Medulla oblongata (tissue), 1 donor: ENCODE results near the gene NUDT9.
"Not testable (repeated sequence)": the region's sequence is repeated elsewhere in the genome, so short reads cannot be mapped to it uniquely, and the experiment has no call there.

Source experiments
- DNase-seq: peaks from one replicate; pipeline ENCODE4 v3.0.0-alpha.2; 2015; ENCODE audit errors: extremely low spot score

NUDT9 gene

GRCh38 chr4:87422104-87423052, at the start of gene NUDT9:
Gene NUDT9 (plus strand): TSS chr4:87422573. CDS start chr4:87422906, 333 bp downstream.
- peak; percentile 98 for DNase-seq

DNA sequence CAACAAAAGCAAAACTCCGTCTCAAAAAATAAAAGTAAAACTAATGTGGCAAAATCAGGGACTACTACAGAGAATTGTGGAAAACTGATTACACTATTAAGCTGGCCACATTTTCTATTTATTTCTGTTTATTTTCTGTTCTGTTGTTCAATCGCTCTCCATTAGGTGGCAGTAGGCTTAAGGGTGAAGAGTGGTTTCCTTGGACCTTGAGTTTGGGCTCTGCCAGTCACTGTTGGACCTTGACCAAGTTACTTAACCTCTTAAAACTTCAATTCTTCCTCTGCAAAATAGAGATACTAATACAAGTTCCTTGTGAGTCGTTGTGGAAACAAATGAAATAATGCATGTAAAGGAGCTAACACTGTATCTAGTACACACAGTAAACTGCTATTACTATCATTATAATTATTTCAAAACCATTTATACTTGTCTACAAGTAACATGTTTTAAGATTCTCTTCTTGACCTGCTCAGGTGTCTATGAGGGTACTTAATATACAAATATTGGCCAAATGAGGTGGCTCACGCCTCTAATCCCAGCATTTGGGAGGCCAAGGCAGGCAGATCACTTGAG, 46.6 kb upstream of the NUDT9 start:
- DNase-seq: peak; percentile 86

DNA sequence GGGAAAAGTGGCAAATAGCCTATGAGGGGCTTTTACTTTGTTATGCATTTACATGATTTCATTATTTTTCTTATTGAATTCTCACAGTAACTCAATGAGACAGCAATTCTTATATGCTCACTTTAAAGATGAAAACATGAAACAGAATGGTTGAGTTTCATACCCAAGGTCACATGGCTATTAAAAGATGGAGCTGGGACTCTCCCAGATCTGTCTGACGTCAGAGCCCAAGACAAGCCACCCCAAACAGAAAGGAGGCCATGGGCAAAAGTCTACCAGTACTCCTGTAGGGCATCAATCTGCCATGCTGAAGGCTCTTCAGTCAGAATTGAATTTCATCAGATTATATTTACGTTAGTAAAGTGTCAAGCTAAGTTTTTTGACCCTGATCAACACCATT, 44.6 kb upstream of the NUDT9 start:
- no peak for DNase-seq

- no peak for DNase-seq
Observed at GRCh38 chr4:87382116-87382515, 40.3 kb upstream of the NUDT9 start.

DNA sequence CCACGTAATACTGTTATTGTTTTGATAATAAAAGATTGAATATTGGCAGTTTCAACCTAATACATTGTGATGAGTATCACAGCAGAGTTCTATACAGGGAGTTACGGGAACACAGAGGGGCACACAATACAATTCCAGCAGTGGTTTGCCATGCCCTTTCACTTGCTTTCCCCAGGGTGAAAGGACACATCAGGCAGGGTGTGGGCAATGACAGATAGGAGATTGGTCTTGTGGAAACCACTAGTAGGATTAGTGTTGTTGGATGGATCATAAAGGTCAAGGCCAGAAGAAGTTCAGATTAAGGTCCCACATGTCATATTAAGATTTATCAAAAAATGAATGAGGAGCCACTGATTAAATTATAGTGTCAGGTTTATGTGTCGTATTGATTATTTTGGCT, 39.4 kb upstream of the NUDT9 start:
- no peak for DNase-seq

GRCh38 chr4:87384466-87385132, 37.8 kb upstream of the NUDT9 start:
- DNase-seq: not testable (repeated sequence)

DNA sequence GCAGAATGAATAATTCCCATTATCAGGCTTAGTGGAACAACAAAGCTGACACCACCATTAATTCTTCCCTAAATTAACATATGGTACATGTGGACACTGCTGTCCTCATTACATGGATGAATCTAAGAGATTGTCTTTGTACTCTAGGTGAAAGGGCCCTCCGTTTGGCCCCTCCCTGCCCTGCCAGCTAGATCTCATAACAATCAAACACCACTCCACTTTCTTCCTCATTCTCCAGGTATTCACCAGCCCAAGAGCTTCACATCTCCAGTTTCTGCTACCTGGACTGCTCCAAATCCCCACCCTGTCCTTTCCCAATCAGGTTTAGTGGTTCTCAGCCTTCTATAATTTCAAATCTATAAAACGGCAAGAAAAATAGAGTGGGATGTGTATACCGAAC, 35.1 kb upstream of the NUDT9 start:
- no peak for DNase-seq

- DNase-seq: no peak
Observed at GRCh38 chr4:87388901-87389300, 33.5 kb upstream of the NUDT9 start.

DNA sequence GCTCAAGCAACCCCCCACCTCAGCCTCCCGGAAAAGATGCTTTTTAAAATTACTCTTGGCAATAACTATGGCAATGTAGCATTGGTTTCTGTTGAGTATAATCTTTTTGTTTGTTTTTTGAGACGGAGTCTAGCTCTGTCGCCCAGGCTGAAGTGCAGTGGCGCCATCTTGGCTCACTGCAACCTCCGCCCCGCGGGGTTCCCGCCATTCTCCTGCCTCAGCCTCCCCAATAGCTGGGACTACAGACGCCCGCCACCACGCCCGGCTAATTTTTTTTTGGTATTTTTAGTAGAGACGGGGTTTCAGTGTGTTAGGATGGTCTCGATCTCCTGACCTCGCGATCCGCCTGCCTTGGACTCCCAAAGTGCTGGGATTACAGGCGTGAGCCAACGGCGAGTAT, 32.3 kb upstream of the NUDT9 start:
- DNase-seq: not testable (repeated sequence)

- DNase-seq: no peak
Observed at GRCh38 chr4:87390551-87390890, 31.9 kb upstream of the NUDT9 start.

- DNase-seq: peak; percentile 95
Observed at GRCh38 chr4:87390891-87391575, 31.3 kb upstream of the NUDT9 start, which contains the start of gene HSD17B11. Gene HSD17B11 (minus strand): TSS chr4:87391188. CDS start chr4:87391070, 118 bp downstream.

GRCh38 chr4:87391576-87392054, 30.8 kb upstream of the NUDT9 start:
- DNase-seq: no peak

DNA sequence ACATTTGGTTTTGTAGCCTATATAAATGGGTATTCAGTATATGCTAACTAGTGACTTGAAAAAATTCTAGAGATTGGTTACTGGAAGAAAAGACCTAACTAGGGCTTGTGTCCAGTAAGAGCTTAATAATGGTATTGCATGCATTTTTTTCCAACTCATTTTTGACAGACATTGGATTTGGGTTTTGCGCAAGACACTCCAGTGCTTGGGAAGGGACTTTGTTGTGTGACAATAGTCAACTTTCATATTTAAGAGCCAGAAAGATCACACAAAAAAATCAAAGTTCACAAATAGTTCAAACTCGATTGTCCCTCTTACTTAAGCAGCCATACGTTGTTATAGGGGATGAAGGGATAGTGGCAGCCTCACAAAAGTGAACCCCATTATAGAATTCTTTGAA, 30.2 kb upstream of the NUDT9 start:
- no peak for DNase-seq

GRCh38 chr4:87395073-87395472, 27.3 kb upstream of the NUDT9 start:
- not testable (repeated sequence) for DNase-seq

DNA sequence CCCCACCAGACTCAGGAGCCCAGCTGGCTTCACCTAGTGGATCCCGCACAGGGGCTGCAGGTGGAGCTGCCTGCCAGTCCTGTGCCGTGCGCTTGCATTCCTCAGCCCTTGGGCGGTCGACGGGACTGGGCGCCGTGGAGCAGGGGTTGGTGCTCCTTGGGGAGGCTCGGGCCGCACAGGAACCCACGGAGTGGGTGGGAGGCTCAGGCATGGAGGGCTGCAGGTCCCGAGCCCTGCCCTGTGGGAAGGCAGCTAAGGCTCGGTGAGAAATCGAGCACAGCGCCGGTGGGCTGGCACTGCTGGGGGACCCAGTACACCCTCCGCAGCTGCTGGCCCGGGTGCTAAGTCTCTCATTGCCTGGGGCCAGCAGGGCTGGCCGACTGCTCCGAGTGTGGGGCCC, 26.5 kb upstream of the NUDT9 start:
- not testable (repeated sequence) for DNase-seq

DNA sequence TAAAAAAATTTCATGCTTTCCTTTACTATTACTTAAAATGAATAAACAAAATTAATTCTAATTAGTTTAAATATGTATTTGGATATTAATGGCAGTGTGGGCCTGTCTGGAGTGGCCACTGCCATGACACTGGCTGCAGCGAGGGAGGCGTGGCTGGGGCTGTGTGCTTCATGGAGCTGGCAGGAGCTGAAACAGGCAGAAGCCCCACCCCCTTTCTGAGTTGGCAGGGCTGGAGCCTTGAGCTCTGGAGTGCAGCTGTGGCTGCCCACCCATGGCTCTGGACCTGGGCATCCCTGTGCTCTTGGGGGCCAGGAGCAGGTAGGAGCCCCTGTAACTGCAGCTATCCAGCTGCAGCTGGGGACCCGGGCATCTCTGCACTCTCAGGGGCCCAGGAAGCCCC, 23.2 kb upstream of the NUDT9 start:
- DNase-seq: no peak

GRCh38 chr4:87399954-87400353, 22.4 kb upstream of the NUDT9 start:
- no peak for DNase-seq

GRCh38 chr4:87403732-87404131, 18.6 kb upstream of the NUDT9 start:
- DNase-seq: not testable (repeated sequence)

DNA sequence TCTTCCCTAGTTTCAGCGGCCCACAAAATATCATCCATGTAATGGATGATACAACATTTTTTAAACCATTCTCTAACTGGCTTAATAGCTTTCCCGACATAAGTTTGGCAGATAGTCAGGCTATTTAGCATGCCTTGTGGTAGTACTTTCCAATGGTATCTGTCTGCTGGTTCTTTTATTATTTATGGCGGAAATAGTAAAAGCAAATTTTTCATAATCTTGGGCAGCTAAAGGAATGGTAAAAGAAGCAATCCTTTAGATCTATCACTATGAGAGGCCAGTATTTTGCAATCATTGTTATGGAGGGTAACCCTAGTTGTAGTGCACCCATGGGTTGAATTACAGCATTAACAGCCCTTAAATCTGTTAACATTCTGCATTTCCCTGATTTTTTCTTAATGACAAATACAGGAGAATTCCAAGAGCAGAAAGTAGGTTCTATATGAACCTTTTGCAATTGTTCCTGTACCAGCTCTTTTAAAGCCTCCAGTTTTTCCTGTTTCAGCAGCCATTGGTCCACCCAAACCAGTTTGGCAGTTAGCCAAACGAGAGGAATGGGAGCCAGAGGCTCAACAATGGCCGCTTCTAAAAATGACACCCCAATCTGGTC, 17.1 kb upstream of the NUDT9 start:
- DNase-seq: no peak

DNA sequence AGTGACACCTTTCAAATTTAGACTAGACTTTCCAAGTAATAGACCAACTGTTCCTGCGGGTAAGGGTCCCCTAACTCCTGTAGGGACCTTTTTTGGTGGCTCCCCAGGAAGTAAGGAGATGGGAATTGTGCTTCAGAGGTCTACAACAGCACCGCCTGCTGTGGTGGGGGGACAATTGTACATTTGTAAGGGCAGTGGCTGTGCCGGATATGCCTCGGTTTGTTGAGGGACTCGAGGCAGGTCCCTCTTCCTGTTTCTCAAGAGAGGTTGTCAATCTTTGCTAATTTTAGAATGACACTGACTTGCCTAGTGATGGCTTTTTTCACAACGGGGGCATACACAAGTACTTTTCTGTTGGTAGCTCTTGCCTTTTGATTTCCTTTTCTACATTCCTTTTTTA, 15.9 kb upstream of the NUDT9 start:
- no peak for DNase-seq

DNA sequence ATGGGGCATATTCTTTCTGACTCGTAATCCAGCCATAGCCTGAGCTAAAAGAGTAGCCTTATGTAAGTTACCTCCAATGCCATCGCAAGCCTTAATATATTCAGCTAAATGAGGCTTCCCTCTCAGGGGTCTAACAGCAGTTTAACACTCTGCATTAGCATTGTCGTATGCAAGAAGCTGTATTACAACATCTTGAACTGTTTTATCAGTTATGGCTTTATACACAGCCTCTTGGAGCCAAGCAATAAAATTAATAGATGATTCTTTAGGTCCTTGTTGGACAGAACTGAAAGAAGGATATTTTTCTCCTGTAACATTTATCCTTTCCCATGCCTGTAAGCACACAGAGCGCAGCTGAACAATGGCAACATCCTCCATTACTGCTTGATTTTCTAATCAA, 15.5 kb upstream of the NUDT9 start:
- not testable (repeated sequence) for DNase-seq
